ENCODE results near the gene OTULIN.

The OTULIN gene

GRCh38 chr5:14655146-14655741 lies 9.3 kb upstream of the OTULIN start:
- no peak for TF ChIP-seq CTCF (IDR thresholded peaks at IDR 0.05)
- Histone ChIP-seq H3K9me3 (no peaks in the 10 kb centered on the region), H3K4me1 (ENCODE audit: control insufficient read depth in 1 of 2, insufficient read depth in 1 of 2, low read depth in 1 of 2, low read length in 1 of 2) (no peaks in the 10 kb centered on the region), H3K27me3 (peaks cover 32% of the 10 kb centered on the region), H3K4me3 (ENCODE audit: low read depth in 1 of 2, low read length in 1 of 2) (no peak overlapping the region), H3K27ac (no peak overlapping the region), H3K36me3 (no peaks in the 10 kb centered on the region)

DNA sequence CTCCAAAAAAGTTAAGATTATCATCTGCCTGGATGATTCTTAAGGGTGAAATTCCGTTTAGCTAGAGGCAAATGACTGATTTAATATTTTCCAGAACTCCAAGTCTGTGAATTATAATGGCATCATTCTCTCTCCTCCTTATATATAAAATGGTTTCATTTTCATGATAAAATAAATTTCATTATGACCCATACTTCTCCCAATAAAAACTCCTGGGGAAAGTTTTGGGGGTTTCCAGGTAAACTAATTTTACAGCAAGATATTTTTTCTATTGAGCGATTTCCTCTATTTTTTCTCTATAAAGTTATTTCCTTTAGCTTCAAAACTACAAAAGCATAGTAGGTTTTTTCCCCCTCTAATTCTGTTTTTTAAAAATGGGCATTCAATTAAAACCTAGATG lies 7.6 kb upstream of the OTULIN start:
- H3K27ac ChIP-seq: no peak overlapping the region

DNA sequence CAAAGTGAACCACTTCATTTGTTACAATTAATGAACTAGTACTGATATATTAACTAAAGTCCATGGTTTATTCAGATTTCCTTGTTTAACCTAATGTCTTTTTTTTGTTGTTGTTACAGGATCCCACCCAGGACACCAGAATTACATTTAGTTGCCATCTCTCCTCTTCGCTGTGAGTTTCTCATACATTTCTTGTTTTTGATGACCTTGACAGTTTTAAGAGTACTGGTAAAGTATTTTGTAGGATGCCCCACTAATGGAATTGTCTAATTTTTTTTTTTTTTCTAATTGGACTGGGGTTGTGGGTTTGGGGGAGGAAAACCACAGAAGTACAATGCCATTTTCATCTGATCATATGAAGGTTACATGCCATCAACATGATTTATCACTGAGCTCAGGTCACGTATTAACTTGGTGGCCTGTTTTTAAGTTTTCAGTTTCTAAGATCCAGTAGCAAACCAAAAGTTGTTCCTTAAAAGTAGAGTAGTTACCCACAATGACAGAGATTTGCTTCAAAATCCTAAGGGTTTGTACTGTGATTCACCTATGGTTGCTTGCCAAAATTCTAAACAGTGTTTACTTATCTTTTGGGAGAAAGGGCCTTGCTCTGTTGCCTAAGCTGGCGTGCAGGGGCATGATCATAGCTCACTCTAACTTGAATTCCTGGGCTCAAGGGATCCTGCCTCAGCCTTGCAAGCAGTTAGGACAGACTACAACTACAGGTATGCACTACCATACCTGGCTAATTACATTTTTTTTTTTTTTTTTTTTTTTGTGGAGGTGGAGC lies 4.5 kb upstream of the OTULIN start:
- no peak for TF ChIP-seq CTCF (IDR thresholded peaks at IDR 0.05)
- no peak overlapping the region for H3K27ac ChIP-seq
- no peaks in the 10 kb centered on the region for H3K36me3 ChIP-seq
- H3K4me1 ChIP-seq (ENCODE audit: control insufficient read depth in 1 of 2, insufficient read depth in 1 of 2, low read depth in 1 of 2, low read length in 1 of 2): peaks cover 11 to 14% of the 10 kb centered on the region in 2 experiments
- H3K9me3 ChIP-seq: no peaks in the 10 kb centered on the region
- no peaks in the 10 kb centered on the region for H3K27me3 ChIP-seq
- H3K4me3 ChIP-seq (ENCODE audit: low read depth in 1 of 2, low read length in 1 of 2): no peak overlapping the region

More for the DNA sequence above, 7.6 kb upstream of the OTULIN start:
- no peak for TF ChIP-seq CTCF (IDR thresholded peaks at IDR 0.05)
- Histone ChIP-seq H3K36me3 (no peaks in the 10 kb centered on the region), H3K9me3 (no peaks in the 10 kb centered on the region), H3K4me1 (ENCODE audit: control insufficient read depth in 1 of 2, insufficient read depth in 1 of 2, low read depth in 1 of 2, low read length in 1 of 2) (no peaks in the 10 kb centered on the region), H3K27me3 (peaks cover 21% of the 10 kb centered on the region), H3K4me3 (ENCODE audit: low read depth in 1 of 2, low read length in 1 of 2) (no peak overlapping the region)

- H3K27me3 ChIP-seq: no peaks in the 10 kb centered on the region
These were observed 3.7 kb upstream of the OTULIN start for GRCh38 chr5:14660833-14661232.

GRCh38 chr5:14662721-14663260 lies 1.7 kb upstream of the OTULIN start:
- Histone ChIP-seq H3K27ac (no peak overlapping the region), H3K36me3 (no peaks in the 10 kb centered on the region)
- no peak for TF ChIP-seq CTCF (IDR thresholded peaks at IDR 0.05)

More at GRCh38 chr5:14660833-14661232, 3.7 kb upstream of the OTULIN start:
- Histone ChIP-seq H3K36me3 (no peaks in the 10 kb centered on the region), H3K4me3 (ENCODE audit: low read depth in 1 of 2, low read length in 1 of 2) (no peak overlapping the region), H3K27ac (no peak overlapping the region), H3K9me3 (no peaks in the 10 kb centered on the region), H3K4me1 (ENCODE audit: control insufficient read depth in 1 of 2, insufficient read depth in 1 of 2, low read depth in 1 of 2, low read length in 1 of 2) (peaks cover 20 to 22% of the 10 kb centered on the region in 2 experiments)
- TF ChIP-seq CTCF (IDR thresholded peaks at IDR 0.05): no peak

More at GRCh38 chr5:14662721-14663260, 1.7 kb upstream of the OTULIN start:
- Histone ChIP-seq H3K27me3 (no peaks in the 10 kb centered on the region), H3K4me3 (ENCODE audit: low read depth in 1 of 2, low read length in 1 of 2) (no peak overlapping the region), H3K9me3 (no peaks in the 10 kb centered on the region), H3K4me1 (ENCODE audit: control insufficient read depth in 1 of 2, insufficient read depth in 1 of 2, low read depth in 1 of 2, low read length in 1 of 2) (peaks cover 31 to 34% of the 10 kb centered on the region in 2 experiments)

Measured in neutrophil (primary cell).